Esophagus squamous epithelium (tissue), 4 donors: ENCODE results near the gene PTPRN2.

Source experiments
- CTCF ChIP-seq, 6 experiments: fragments of 450-650 bp in 4 of 6; fragments of 200-600 bp in 2 of 6; sonication (generic) in 2 of 6; IDR thresholded peaks; one replicate each; pipeline ENCODE4 v1.5.1; 2016 to 2019; ENCODE audit warnings: antibody characterized with exemption in 6 of 6, mild to moderate bottlenecking in 4 of 6, moderate library complexity in 4 of 6
- POLR2A ChIP-seq, 4 donors: fragments of 450-650 bp; IDR thresholded peaks; one replicate each; pipeline ENCODE4 v1.6.1; 2017; ENCODE audit warnings: antibody characterized with exemption in 4 of 4, mild to moderate bottlenecking in 4 of 4, moderate library complexity in 3 of 4

GRCh38 chr7:157540606-157541294 is 1046.9 kb downstream of the PTPRN2 start:
- TF ChIP-seq CTCF (IDR thresholded peaks at IDR 0.05) (no peak), POLR2A (IDR thresholded peaks at IDR 0.05) (no peak)
